Measurements from ENCODE around the gene ZKSCAN1. TPM values are rescaled to one million over a fixed set of nuclear protein-coding genes. Genes with fewer than 3 reads are reported as not detected.

ZKSCAN1 gene
- total RNA-seq, 1 experiment from 2014 or later = 61.2 TPM

DNA sequence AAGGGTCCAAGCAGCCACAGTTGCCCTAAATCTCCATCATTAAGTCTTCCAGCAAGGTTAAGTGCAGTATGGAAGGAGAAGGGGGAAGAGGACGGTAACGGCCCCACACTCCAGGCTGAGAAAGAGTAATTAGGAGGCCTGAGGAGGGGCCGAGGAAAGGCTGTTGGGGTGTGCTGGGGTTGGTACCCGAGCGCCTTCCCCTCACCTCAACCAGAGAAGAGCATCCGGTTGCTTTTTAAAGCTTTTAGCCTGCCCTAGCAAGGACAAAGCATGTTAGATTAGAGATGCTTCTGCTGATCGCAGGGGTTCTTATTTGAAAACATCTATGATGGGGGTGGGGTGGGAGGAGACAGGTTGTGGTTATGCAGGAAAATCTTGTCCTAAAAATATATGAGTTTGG, 25.2 kb downstream of the ZKSCAN1 start:
- peaks cover 0 to 6% of the 10 kb centered on the region in 2 experiments; a peak in 2 of 4 replicates for H3K4me1 ChIP-seq (ENCODE audit: control insufficient read depth in 1 of 2, insufficient read depth in 2 of 2, low read length in 2 of 2)

GRCh38 chr7:100044718-100045117, 29.3 kb downstream of the ZKSCAN1 start:
- Histone ChIP-seq H3K4me1 (ENCODE audit: control insufficient read depth in 1 of 2, insufficient read depth in 2 of 2, low read length in 2 of 2) (peaks cover 3 to 16% of the 10 kb centered on the region in 2 experiments; a peak in 3 of 4 replicates), H3K9ac (ENCODE audit: low read length) (no peak overlapping the region), H3K36me3 (ENCODE audit: control insufficient read depth in 1 of 2, insufficient read depth in 2 of 2, low read length in 2 of 2) (no peaks in the 10 kb centered on the region), H3K27me3 (ENCODE audit: insufficient read depth, low read length) (no peaks in the 10 kb centered on the region), H2AFZ (ENCODE audit: low read depth, low read length, poor library complexity, severe bottlenecking) (no peak overlapping the region), H3K4me3 (replicated peaks in 1 of 2; ENCODE audit: low read depth in 1 of 2, low read length in 2 of 2) (no peak overlapping the region), H3K79me2 (ENCODE audit: insufficient read depth, low read length) (no peaks in the 10 kb centered on the region; the same call in 1 of the 2 replicates), H4K20me1 (ENCODE audit: insufficient read depth) (no peaks in the 10 kb centered on the region), H3K27ac (ENCODE audit: low read depth, low read length) (no peak overlapping the region), H3K9me2 (ENCODE audit: insufficient read depth) (no peaks in the 10 kb centered on the region), H3K4me2 (ENCODE audit: low read length) (no peak overlapping the region), H3K9me3 (ENCODE audit: control insufficient read depth in 1 of 2, insufficient read depth in 1 of 2, low read depth in 1 of 2, low read length in 2 of 2) (no peaks in the 10 kb centered on the region)
- BruUV-seq (replicated peaks) = no TSS peak
- ChIA-PET CTCF (no interaction called here), POLR2A (no interaction called here), RAD21 (ENCODE audit: low non-redundant PET in 1 of 2, low total read pairs in 2 of 2, uncharacterized antibody in 2 of 2, unreplicated experiment in 2 of 2) (no interaction called here)
- ATAC-seq (no peak), DNase-seq (ENCODE audit: low read depth, low spot score) (no peak)
- intact Hi-C loops (cut with micrococcal nuclease) = no loop called here
- no peak for TF ChIP-seq ATF3 (IDR thresholded peaks at IDR 0.05)
- TF ChIP-seq ELF1 (IDR thresholded peaks at IDR 0.05; ENCODE audit: borderline replicate concordance, low read depth) = no peak
- TF ChIP-seq SRF (IDR thresholded peaks at IDR 0.05; ENCODE audit: low read depth) = no peak
- no peak for TF ChIP-seq ZFX (IDR thresholded peaks at IDR 0.05)
- TF ChIP-seq EZH2 (IDR thresholded peaks at IDR 0.05) = no peak
- no peak for TF ChIP-seq JUND (IDR thresholded peaks at IDR 0.05)
- TF ChIP-seq SP1 (IDR thresholded peaks at IDR 0.05; ENCODE audit: low read depth) = no peak
- TF ChIP-seq, protein P1, sequence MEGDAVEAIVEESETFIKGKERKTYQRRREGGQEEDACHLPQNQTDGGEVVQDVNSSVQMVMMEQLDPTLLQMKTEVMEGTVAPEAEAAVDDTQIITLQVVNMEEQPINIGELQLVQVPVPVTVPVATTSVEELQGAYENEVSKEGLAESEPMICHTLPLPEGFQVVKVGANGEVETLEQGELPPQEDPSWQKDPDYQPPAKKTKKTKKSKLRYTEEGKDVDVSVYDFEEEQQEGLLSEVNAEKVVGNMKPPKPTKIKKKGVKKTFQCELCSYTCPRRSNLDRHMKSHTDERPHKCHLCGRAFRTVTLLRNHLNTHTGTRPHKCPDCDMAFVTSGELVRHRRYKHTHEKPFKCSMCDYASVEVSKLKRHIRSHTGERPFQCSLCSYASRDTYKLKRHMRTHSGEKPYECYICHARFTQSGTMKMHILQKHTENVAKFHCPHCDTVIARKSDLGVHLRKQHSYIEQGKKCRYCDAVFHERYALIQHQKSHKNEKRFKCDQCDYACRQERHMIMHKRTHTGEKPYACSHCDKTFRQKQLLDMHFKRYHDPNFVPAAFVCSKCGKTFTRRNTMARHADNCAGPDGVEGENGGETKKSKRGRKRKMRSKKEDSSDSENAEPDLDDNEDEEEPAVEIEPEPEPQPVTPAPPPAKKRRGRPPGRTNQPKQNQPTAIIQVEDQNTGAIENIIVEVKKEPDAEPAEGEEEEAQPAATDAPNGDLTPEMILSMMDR (IDR thresholded peaks at IDR 0.05 in 2 of 3, conservative IDR thresholded peaks at IDR 0.05 in 1 of 3; ENCODE audit: borderline replicate concordance in 1 of 3, insufficient read depth in 1 of 3, low read depth in 2 of 3, low read length in 2 of 3) = no peak
- TF ChIP-seq POLR2AphosphoS5 (IDR thresholded peaks at IDR 0.05; ENCODE audit: low read depth, low read length) = no peak
- TF ChIP-seq, protein P2, sequence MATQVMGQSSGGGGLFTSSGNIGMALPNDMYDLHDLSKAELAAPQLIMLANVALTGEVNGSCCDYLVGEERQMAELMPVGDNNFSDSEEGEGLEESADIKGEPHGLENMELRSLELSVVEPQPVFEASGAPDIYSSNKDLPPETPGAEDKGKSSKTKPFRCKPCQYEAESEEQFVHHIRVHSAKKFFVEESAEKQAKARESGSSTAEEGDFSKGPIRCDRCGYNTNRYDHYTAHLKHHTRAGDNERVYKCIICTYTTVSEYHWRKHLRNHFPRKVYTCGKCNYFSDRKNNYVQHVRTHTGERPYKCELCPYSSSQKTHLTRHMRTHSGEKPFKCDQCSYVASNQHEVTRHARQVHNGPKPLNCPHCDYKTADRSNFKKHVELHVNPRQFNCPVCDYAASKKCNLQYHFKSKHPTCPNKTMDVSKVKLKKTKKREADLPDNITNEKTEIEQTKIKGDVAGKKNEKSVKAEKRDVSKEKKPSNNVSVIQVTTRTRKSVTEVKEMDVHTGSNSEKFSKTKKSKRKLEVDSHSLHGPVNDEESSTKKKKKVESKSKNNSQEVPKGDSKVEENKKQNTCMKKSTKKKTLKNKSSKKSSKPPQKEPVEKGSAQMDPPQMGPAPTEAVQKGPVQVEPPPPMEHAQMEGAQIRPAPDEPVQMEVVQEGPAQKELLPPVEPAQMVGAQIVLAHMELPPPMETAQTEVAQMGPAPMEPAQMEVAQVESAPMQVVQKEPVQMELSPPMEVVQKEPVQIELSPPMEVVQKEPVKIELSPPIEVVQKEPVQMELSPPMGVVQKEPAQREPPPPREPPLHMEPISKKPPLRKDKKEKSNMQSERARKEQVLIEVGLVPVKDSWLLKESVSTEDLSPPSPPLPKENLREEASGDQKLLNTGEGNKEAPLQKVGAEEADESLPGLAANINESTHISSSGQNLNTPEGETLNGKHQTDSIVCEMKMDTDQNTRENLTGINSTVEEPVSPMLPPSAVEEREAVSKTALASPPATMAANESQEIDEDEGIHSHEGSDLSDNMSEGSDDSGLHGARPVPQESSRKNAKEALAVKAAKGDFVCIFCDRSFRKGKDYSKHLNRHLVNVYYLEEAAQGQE (IDR thresholded peaks at IDR 0.05; ENCODE audit: low read depth) = no peak
- TF ChIP-seq ZNF274 (IDR thresholded peaks at IDR 0.05; ENCODE audit: low read depth, low read length) = no peak
- TF ChIP-seq RAD21 (IDR thresholded peaks at IDR 0.05; ENCODE audit: low read depth) = no peak; the same call in 1 of the 2 replicates
- no peak for TF ChIP-seq CEBPB (IDR thresholded peaks at IDR 0.05; ENCODE audit: low read depth)
- TF ChIP-seq YY1 (IDR thresholded peaks at IDR 0.05; ENCODE audit: extremely low read depth, insufficient replicate concordance, low read depth, low read length) = no peak
- TF ChIP-seq EZH2phosphoT487 (IDR thresholded peaks at IDR 0.05; ENCODE audit: borderline replicate concordance) = no peak

More for the DNA sequence above, 25.2 kb downstream of the ZKSCAN1 start:
- no peak for ATAC-seq
- Histone ChIP-seq H3K9me2 (ENCODE audit: insufficient read depth) (no peaks in the 10 kb centered on the region), H3K79me2 (ENCODE audit: insufficient read depth, low read length) (no peaks in the 10 kb centered on the region), H3K4me3 (replicated peaks in 1 of 2; ENCODE audit: low read depth in 1 of 2, low read length in 2 of 2) (no peak overlapping the region), H3K36me3 (ENCODE audit: control insufficient read depth in 1 of 2, insufficient read depth in 2 of 2, low read length in 2 of 2) (peaks cover 2 to 8% of the 10 kb centered on the region in 2 experiments; a peak in 3 of 4 replicates), H3K4me2 (ENCODE audit: low read length) (no peak overlapping the region), H2AFZ (ENCODE audit: low read depth, low read length, poor library complexity, severe bottlenecking) (no peak overlapping the region), H3K9me3 (ENCODE audit: control insufficient read depth in 1 of 2, insufficient read depth in 1 of 2, low read depth in 1 of 2, low read length in 2 of 2) (no peaks in the 10 kb centered on the region), H3K27ac (ENCODE audit: low read depth, low read length) (no peak overlapping the region), H4K20me1 (ENCODE audit: insufficient read depth) (no peaks in the 10 kb centered on the region), H3K27me3 (ENCODE audit: insufficient read depth, low read length) (no peaks in the 10 kb centered on the region), H3K9ac (ENCODE audit: low read length) (no peak overlapping the region)
- intact Hi-C loops (cut with micrococcal nuclease) = no loop called here
- ChIA-PET RAD21 (ENCODE audit: low non-redundant PET in 1 of 2, low total read pairs in 2 of 2, uncharacterized antibody in 2 of 2, unreplicated experiment in 2 of 2) (no interaction called here), CTCF (no interaction called here), POLR2A (no interaction called here)
- no TSS peak for BruUV-seq (replicated peaks)
- TF ChIP-seq EZH2phosphoT487 (IDR thresholded peaks at IDR 0.05; ENCODE audit: borderline replicate concordance) (no peak), POLR2A (IDR thresholded peaks at IDR 0.05; ENCODE audit: borderline replicate concordance, extremely low read depth, insufficient read depth, insufficient read length) (no peak), ZFX (IDR thresholded peaks at IDR 0.05) (no peak), FOSL1 (IDR thresholded peaks at IDR 0.05; ENCODE audit: low read depth) (no peak), POLR2AphosphoS5 (IDR thresholded peaks at IDR 0.05; ENCODE audit: low read depth, low read length) (no peak)
- DNase-seq (ENCODE audit: low read depth, low spot score) = no peak
